Esophagus muscularis mucosa (tissue), 4 donors: ENCODE data around the gene SNX15. TPM values are rescaled to one million over a fixed set of nuclear protein-coding genes. Genes with fewer than 3 reads are reported as not detected.

Experiments used
- DNase-seq: peaks from one replicate; pipeline ENCODE4 v3.0.0-alpha.2; 2017; ENCODE audit errors: extremely low spot score
- H3K27ac ChIP-seq, 4 donors: fragments of 200-600 bp; sonication (generic); replicated peaks in 1 of 4; 1 replicate in 3 of 4; 2 replicates in 1 of 4; pipeline ENCODE4 v1.5.1; 2016 to 2019; ENCODE audit warnings: mild to moderate bottlenecking in 1 of 4
- H3K27me3 ChIP-seq, 4 donors: fragments of 200-600 bp; sonication (generic); one replicate each; pipeline versions ENCODE4 v1.5.1 to v1.6.0; 2016 to 2019
- H3K36me3 ChIP-seq, 4 donors: fragments of 200-600 bp; sonication (generic); one replicate each; pipeline ENCODE4 v1.5.1; 2016 to 2019
- H3K4me1 ChIP-seq, 4 donors: fragments of 200-600 bp; sonication (generic); one replicate each; pipeline ENCODE4 v1.5.1; 2016 to 2019
- H3K4me3 ChIP-seq, 4 donors: fragments of 200-600 bp; sonication (generic); 1 replicate in 2 of 4; 2 replicates in 2 of 4; pipeline ENCODE4 v1.5.1; 2016 to 2019; ENCODE audit warnings: mild to moderate bottlenecking in 4 of 4, moderate library complexity in 1 of 4
- H3K9me3 ChIP-seq, 4 donors: fragments of 200-600 bp; sonication (generic); 1 replicate in 3 of 4; 2 replicates in 1 of 4; pipeline ENCODE4 v1.5.1; 2016 to 2019
- CTCF ChIP-seq, 3 experiments: fragments of 200-600 bp in 2 of 3; fragments of 450-650 bp in 1 of 3; sonication (generic) in 2 of 3; IDR thresholded peaks; one replicate each; pipeline ENCODE4 v1.5.1; 2017 to 2019; ENCODE audit warnings: antibody characterized with exemption in 3 of 3, mild to moderate bottlenecking in 2 of 3, moderate library complexity in 1 of 3
- EP300 ChIP-seq: sonication (generic); formaldehyde crosslinking; IDR thresholded peaks from one replicate; pipeline ENCODE4 v1.6.1; 2017; ENCODE audit warnings: antibody characterized with exemption
- POLR2A ChIP-seq: fragments of 450-650 bp; IDR thresholded peaks from one replicate; pipeline ENCODE4 v1.6.1; 2017; ENCODE audit warnings: antibody characterized with exemption, moderate library complexity, mild to moderate bottlenecking, low read depth
- POLR2AphosphoS5 ChIP-seq, 2 donors: sonication (generic); formaldehyde crosslinking; IDR thresholded peaks; one replicate each; pipeline ENCODE4 v1.6.1; 2017; ENCODE audit warnings: antibody characterized with exemption in 2 of 2
- WGBS: methylation state at CpG from one replicate; pipeline ENCODE4 v1.1.5; 2018; 5-methylcytosine and 5-hydroxymethylcytosine counted together
- intact Hi-C: fragments of 100-400 bp; cut with DNase I; formaldehyde crosslinking; loops from one replicate; pipeline ENCODE4 v1.15.1; 2023
- total RNA-seq, 4 donors: library from RNA; depleted of rRNA; stranded (reverse); fragments of >200 nt; gene quantifications; one replicate each; pipeline versions ENCODE4 v1.1.0 to v1.2.1, GENCODE V29; 2016

The SNX15 gene
- total RNA-seq, 4 donors from 2014 or later: 21.2 to 57.1 (median 33.1) TPM

- intact Hi-C loops: loop anchor here (10.0 kb wide), 1 partner anchor 686 kb away; no protein-coding TSS in a partner anchor
- no peak for DNase-seq
- 76% methylated on average over 6 of the region's 9 CpGs for whole genome bisulfite sequencing
- no peaks in the 10 kb centered on the region for H3K36me3 ChIP-seq
- TF ChIP-seq POLR2A (no peak), POLR2AphosphoS5 (IDR thresholded peaks at IDR 0.05) (no peak), CTCF (IDR thresholded peaks at IDR 0.05) (no peak), EP300 (no peak)
- no peak overlapping the region for H3K27ac ChIP-seq
- H3K4me1 ChIP-seq: no peaks in the 10 kb centered on the region
- no peaks in the 10 kb centered on the region for H3K9me3 ChIP-seq
- no peaks in the 10 kb centered on the region for H3K27me3 ChIP-seq
- H3K4me3 ChIP-seq: no peak overlapping the region
These were observed 42.0 kb downstream of the SNX15 start for GRCh38 chr11:65069217-65069616.

DNA sequence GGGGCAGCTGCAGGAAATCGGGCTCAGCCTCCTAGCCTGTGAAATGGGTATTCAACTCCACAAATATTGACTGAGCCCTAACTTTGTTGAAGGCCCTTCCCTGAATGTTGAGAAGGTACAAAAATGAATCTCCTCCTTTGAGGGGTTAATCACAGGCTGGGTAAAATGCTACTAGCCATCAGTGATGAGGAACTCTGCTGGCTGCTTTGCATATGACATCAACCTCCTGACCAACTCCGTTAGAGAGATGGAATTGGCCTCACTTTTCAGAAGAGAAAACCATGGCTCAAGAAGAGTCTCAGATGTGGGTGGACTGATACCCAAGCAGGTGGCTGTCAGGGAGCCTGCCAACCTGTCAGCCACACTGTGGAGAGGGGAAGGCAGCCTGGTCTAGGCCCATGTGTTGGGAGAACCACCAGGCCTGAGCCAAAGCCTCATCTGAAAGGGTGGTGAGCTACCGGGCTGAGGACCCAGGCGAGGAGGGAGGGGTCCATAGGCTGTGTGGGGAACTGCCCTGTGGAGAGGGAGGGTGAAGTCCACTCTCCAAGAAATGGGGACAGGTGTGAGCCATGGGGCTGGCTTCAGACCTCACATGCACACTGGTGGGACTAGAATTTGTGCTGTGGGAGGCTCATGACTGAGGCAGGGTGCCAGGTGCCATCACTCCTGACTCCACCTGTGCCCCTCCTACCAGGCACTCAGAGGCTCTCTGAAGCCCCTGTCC is 44.8 kb downstream of the SNX15 start:
- intact Hi-C loops: no loop called here
- TF ChIP-seq EP300 (no peak), POLR2A (no peak), CTCF (IDR thresholded peaks at IDR 0.05) (no peak), POLR2AphosphoS5 (IDR thresholded peaks at IDR 0.05) (no peak)
- Histone ChIP-seq H3K4me1 (no peaks in the 10 kb centered on the region), H3K27ac (no peak overlapping the region), H3K4me3 (no peak overlapping the region), H3K9me3 (no peaks in the 10 kb centered on the region), H3K27me3 (no peaks in the 10 kb centered on the region), H3K36me3 (no peaks in the 10 kb centered on the region)
- WGBS: 71% methylated on average over 4 of the region's 4 CpGs
- no peak for DNase-seq

- no peaks in the 10 kb centered on the region for H3K36me3 ChIP-seq
- H3K9me3 ChIP-seq: no peaks in the 10 kb centered on the region
- TF ChIP-seq POLR2A (no peak), POLR2AphosphoS5 (IDR thresholded peaks at IDR 0.05) (no peak)
- H3K27me3 ChIP-seq: no peaks in the 10 kb centered on the region
- no peak overlapping the region for H3K27ac ChIP-seq
- no peak for DNase-seq
- H3K4me3 ChIP-seq: no peak overlapping the region
- 50% methylated on average over 1 of the region's 1 CpG for WGBS
- H3K4me1 ChIP-seq: no peaks in the 10 kb centered on the region
- intact Hi-C loops: no loop called here
These were observed 45.4 kb downstream of the SNX15 start for GRCh38 chr11:65072631-65072966.

DNA sequence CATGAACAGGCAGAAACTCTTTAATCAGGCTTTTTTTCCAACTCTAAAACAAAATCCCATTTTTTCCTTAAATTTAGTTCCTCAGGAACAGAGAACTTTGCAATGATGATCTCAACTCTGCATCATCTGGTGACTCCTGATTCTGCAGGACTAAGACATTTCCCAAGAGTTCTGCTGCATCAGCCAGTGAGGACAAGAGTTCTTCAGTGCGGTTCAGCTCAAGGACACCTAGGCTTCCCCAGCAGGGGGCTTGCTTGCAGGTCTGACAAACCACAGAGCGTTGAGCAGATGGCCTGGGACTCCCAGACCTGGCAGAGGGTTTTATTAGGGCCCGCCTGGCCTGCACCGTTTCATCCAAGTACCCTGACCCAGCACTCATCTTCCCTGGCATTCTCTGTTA is 50.2 kb downstream of the SNX15 start:
- Histone ChIP-seq H3K4me3 (no peak overlapping the region), H3K27ac (no peak overlapping the region), H3K9me3 (no peaks in the 10 kb centered on the region), H3K27me3 (no peaks in the 10 kb centered on the region), H3K36me3 (no peaks in the 10 kb centered on the region), H3K4me1 (no peaks in the 10 kb centered on the region)
- no peak for DNase-seq
- intact Hi-C loops: no loop called here
- TF ChIP-seq POLR2AphosphoS5 (IDR thresholded peaks at IDR 0.05): no peak
- no peak for TF ChIP-seq EP300
- TF ChIP-seq POLR2A: no peak
- no peak for TF ChIP-seq CTCF (IDR thresholded peaks at IDR 0.05)
- WGBS: 100% methylated on average over 1 of the region's 4 CpGs

- Histone ChIP-seq H3K9me3 (no peaks in the 10 kb centered on the region), H3K4me1 (peaks cover 0 to 2% (median 1%) of the 10 kb centered on the region in 4 donors), H3K4me3 (no peak overlapping the region), H3K27me3 (no peaks in the 10 kb centered on the region), H3K36me3 (no peaks in the 10 kb centered on the region), H3K27ac (no peak overlapping the region)
- no peak for DNase-seq
- 65% methylated on average over 3 of the region's 3 CpGs for WGBS
- intact Hi-C loops: no loop called here
- TF ChIP-seq EP300: no peak
- TF ChIP-seq CTCF (IDR thresholded peaks at IDR 0.05): peak; percentile 29 to 56 (median 39)
These were observed 50.9 kb downstream of the SNX15 start for GRCh38 chr11:65078151-65078550.
